CD14-positive monocyte (primary cell): ENCODE measurements around the gene ARL13B. TPM values are rescaled to one million over a fixed set of nuclear protein-coding genes. Genes with fewer than 3 reads are reported as not detected.

Source experiments
- DNase-seq, 3 donors: peaks; one replicate each; pipeline ENCODE4 v3.0.0-alpha.2; 2011 to 2022
- H2AFZ ChIP-seq: 2 replicates; pipeline ENCODE4 v1.6.0; 2012; ENCODE audit warnings: mild to moderate bottlenecking, low read depth, low read length, inconsistent platforms; ENCODE audit not compliant: insufficient read depth, poor library complexity, severe bottlenecking
- H3K27ac ChIP-seq, 2 donors: 1 replicate in 1 of 2; 2 replicates in 1 of 2; pipeline ENCODE4 v1.5.1; 2012 to 2013; ENCODE audit warnings: low read length in 2 of 2, control low read depth in 1 of 2, inconsistent platforms in 1 of 2, low read depth in 1 of 2, mild to moderate bottlenecking in 1 of 2
- H3K27me3 ChIP-seq, 2 donors: one replicate each; pipeline versions ENCODE4 v1.6.0 to v1.6.1; 2011 to 2013; ENCODE audit warnings: low read length in 2 of 2; ENCODE audit not compliant: control insufficient read depth in 2 of 2, insufficient read depth in 2 of 2
- H3K36me3 ChIP-seq, 2 donors: replicated peaks in 1 of 2; 1 replicate in 1 of 2; 2 replicates in 1 of 2; pipeline versions ENCODE4 v1.5.1 to v1.6.1; 2012 to 2013; ENCODE audit warnings: low read length in 2 of 2, control low read depth in 1 of 2, inconsistent platforms in 1 of 2, mild to moderate bottlenecking in 1 of 2; ENCODE audit not compliant: insufficient read depth in 2 of 2, control insufficient read depth in 1 of 2
- H3K4me1 ChIP-seq, 2 donors: 1 replicate in 1 of 2; 2 replicates in 1 of 2; pipeline versions ENCODE4 v1.5.1 to v1.6.1; 2012 to 2013; ENCODE audit warnings: low read length in 2 of 2, control low read depth in 1 of 2, inconsistent platforms in 1 of 2, mild to moderate bottlenecking in 1 of 2, moderate library complexity in 1 of 2; ENCODE audit not compliant: insufficient read depth in 2 of 2, control insufficient read depth in 1 of 2
- H3K4me2 ChIP-seq: replicated peaks from 2 replicates; pipeline ENCODE3; 2012; ENCODE audit warnings: low read length, moderate library complexity, mild to moderate bottlenecking; ENCODE audit not compliant: poor library complexity, severe bottlenecking; ENCODE audit errors: extremely low read depth
- H3K4me3 ChIP-seq, 3 experiments: fragments of 200-600 bp in 1 of 3; sonication (generic) in 1 of 3; replicated peaks in 1 of 3; 1 replicate in 2 of 3; 2 replicates in 1 of 3; pipeline ENCODE4 v1.5.1; 2011 to 2013; ENCODE audit warnings: low read length in 3 of 3, mild to moderate bottlenecking in 3 of 3, control low read depth in 2 of 3, low read depth in 2 of 3, inconsistent platforms in 1 of 3, moderate library complexity in 1 of 3
- H3K79me2 ChIP-seq: 2 replicates; pipeline ENCODE4 v1.6.0; 2012; ENCODE audit warnings: mild to moderate bottlenecking, control low read depth, inconsistent platforms, low read length, moderate library complexity; ENCODE audit not compliant: insufficient read depth
- H3K9ac ChIP-seq: 2 replicates; pipeline ENCODE4 v1.6.0; 2017; ENCODE audit warnings: low read length, mild to moderate bottlenecking; ENCODE audit not compliant: insufficient read depth, poor library complexity, severe bottlenecking
- H3K9me3 ChIP-seq, 2 donors: replicated peaks in 1 of 2; 1 replicate in 1 of 2; 2 replicates in 1 of 2; pipeline versions ENCODE4 v1.5.1 to v1.6.1; 2012 to 2013; ENCODE audit warnings: low read length in 2 of 2, control low read depth in 1 of 2; ENCODE audit not compliant: control insufficient read depth in 1 of 2, insufficient read depth in 1 of 2
- H4K20me1 ChIP-seq: 2 replicates; pipeline ENCODE4 v1.6.0; 2012; ENCODE audit warnings: mild to moderate bottlenecking, low read length, control low read depth, moderate library complexity; ENCODE audit not compliant: insufficient read depth
- H3K27ac Mint-ChIP-seq, 7 donors: one replicate each; pipeline ENCODE4 v1.8.0; 2020; ENCODE audit warnings: mild to moderate bottlenecking in 7 of 7, mixed read lengths in 7 of 7, moderate library complexity in 6 of 7, inconsistent platforms in 2 of 7
- H3K27me3 Mint-ChIP-seq, 3 donors: one replicate each; pipeline ENCODE4 v1.8.0; 2021 to 2022; ENCODE audit warnings: low read depth in 3 of 3, mild to moderate bottlenecking in 3 of 3, mixed read lengths in 3 of 3, moderate library complexity in 3 of 3, inconsistent platforms in 1 of 3
- H3K36me3 Mint-ChIP-seq, 2 donors: one replicate each; pipeline ENCODE4 v1.8.0; 2020; ENCODE audit warnings: mixed read lengths in 2 of 2, inconsistent platforms in 1 of 2, mild to moderate bottlenecking in 1 of 2
- H3K4me1 Mint-ChIP-seq: one replicate; pipeline ENCODE4 v1.8.0; 2020; ENCODE audit warnings: mild to moderate bottlenecking, mixed read lengths
- H3K4me3 Mint-ChIP-seq, 2 donors: one replicate each; pipeline ENCODE4 v1.8.0; 2020; ENCODE audit warnings: mild to moderate bottlenecking in 2 of 2, mixed read lengths in 2 of 2, moderate library complexity in 1 of 2
- H3K9me3 Mint-ChIP-seq, 7 donors: one replicate each; pipeline ENCODE4 v1.8.0; 2020 to 2022; ENCODE audit warnings: mixed read lengths in 7 of 7, mild to moderate bottlenecking in 6 of 7, moderate library complexity in 6 of 7, inconsistent platforms in 2 of 7
- CTCF ChIP-seq: fragments of 200-600 bp; IDR thresholded peaks from one replicate; pipeline ENCODE4 v1.8.0; 2022; ENCODE audit warnings: antibody characterized with exemption, mild to moderate bottlenecking
- WGBS: methylation state at CpG from one replicate; pipeline ENCODE4 v1.1.5; 2013; ENCODE audit warnings: missing lambda C conversion rate; ENCODE audit not compliant: insufficient coverage; 5-methylcytosine and 5-hydroxymethylcytosine counted together
- intact Hi-C, 2 donors: fragments of 100-400 bp; cut with micrococcal nuclease; formaldehyde crosslinking; loops; one replicate each; pipeline versions ENCODE4 v1.15.0 to v1.15.1; 2023
- polyA plus RNA-seq, 3 donors: library from polyadenylated mRNA; depleted of rRNA in 1 of 3; unstranded in 2 of 3; stranded (reverse) in 1 of 3; fragments of 300-500 nt in 2 of 3; fragments of >200 nt in 1 of 3; fragmentation: Illumina TruSeq in 2 of 3; gene quantifications; 1 replicate in 2 of 3; 2 replicates in 1 of 3; pipeline ENCODE4 v1.2.3, GENCODE V29; 2012 to 2021

Gene ARL13B
- polyA plus RNA-seq, 3 donors = 0.97 to 3.8 (median 3.0) TPM

- Histone ChIP-seq H4K20me1 (no peaks in the 10 kb centered on the region), H3K4me2 (no peak overlapping the region), H2AFZ (no peak overlapping the region), H3K4me1 (peaks cover 0 to 5% of the 10 kb centered on the region in 2 donors), H3K9me3 (no peaks in the 10 kb centered on the region), H3K27me3 (no peaks in the 10 kb centered on the region), H3K4me3 (no peak overlapping the region), H3K36me3 (no peaks in the 10 kb centered on the region), H3K79me2 (no peaks in the 10 kb centered on the region), H3K9ac (no peak overlapping the region), H3K27ac (no peak overlapping the region)
- Mint-ChIP-seq H3K9me3 (peaks cover 0 to 3% (median 0%) of the 10 kb centered on the region in 7 donors), H3K4me1 (peaks cover 10% of the 10 kb centered on the region), H3K27ac (no peak overlapping the region), H3K4me3 (no peak overlapping the region), H3K27me3 (no peaks in the 10 kb centered on the region), H3K36me3 (peaks cover 3 to 6% of the 10 kb centered on the region in 2 donors)
- TF ChIP-seq CTCF = no peak
- intact Hi-C loops = loop anchor here (5.0 kb wide), 1 partner anchor 58 kb away; no protein-coding TSS in a partner anchor
- DNase-seq = no peak
- WGBS = 100% methylated on average over 1 of the region's 2 CpGs
These were observed 29.7 kb downstream of the ARL13B start for GRCh38 chr3:94009608-94010007.

GRCh38 chr3:94011233-94011711 lies 31.3 kb downstream of the ARL13B start:
- Histone ChIP-seq H3K9me3 (no peaks in the 10 kb centered on the region), H3K4me1 (peaks cover 0 to 5% of the 10 kb centered on the region in 2 donors), H3K27ac (no peak overlapping the region), H3K27me3 (no peaks in the 10 kb centered on the region), H3K4me2 (no peak overlapping the region), H3K36me3 (no peaks in the 10 kb centered on the region), H3K4me3 (no peak overlapping the region), H3K9ac (no peak overlapping the region), H3K79me2 (no peaks in the 10 kb centered on the region), H2AFZ (no peak overlapping the region), H4K20me1 (no peaks in the 10 kb centered on the region)
- TF ChIP-seq CTCF = no peak
- Mint-ChIP-seq H3K4me1 (peaks cover 10% of the 10 kb centered on the region), H3K27me3 (no peaks in the 10 kb centered on the region), H3K36me3 (peaks cover 5% of the 10 kb centered on the region in 2 donors), H3K9me3 (peaks cover 0 to 3% (median 0%) of the 10 kb centered on the region in 7 donors), H3K27ac (peak overlapping the region in 2 of 7 donors; percentile 16 to 64), H3K4me3 (no peak overlapping the region)
- no CpG with 5 or more reads among the region's 3 CpGs for WGBS
- intact Hi-C loops = no loop called here
- peak in 2 of 3 donors; percentile 2 to 4 for DNase-seq
